PC-3 (cell line): ENCODE measurements around the gene VTN. TPM values are rescaled to one million over a fixed set of nuclear protein-coding genes. Genes with fewer than 3 reads are reported as not detected.

Source experiments
- ATAC-seq: fragments of 200-7000 bp; cut with Tn5 transposase; 2 replicates; pipeline ENCODE4 v1.9.1; 2020; ENCODE audit warnings: mild to moderate bottlenecking, moderate library complexity
- BruUV-seq: library from RNA; stranded (reverse); fragments of 400-500 nt; replicated peaks from 2 replicates; lab custom pipeline; 2021; lab: Mats Ljungman, UMichigan
- CTCF ChIA-PET: fragments of 300-600 bp; sonication (Branson Sonifier 250); formaldehyde crosslinking; loops from one replicate; lab custom pipeline; 2022; ENCODE audit warnings: antibody characterized with exemption; lab: Charles Lee
- POLR2A ChIA-PET: fragments of 300-600 bp; sonication (Branson Sonifier 250); formaldehyde crosslinking; loops from one replicate; lab custom pipeline; 2022; ENCODE audit warnings: antibody characterized with exemption; ENCODE audit not compliant: unreplicated experiment; lab: Charles Lee
- DNase-seq: peaks from one replicate; pipeline ENCODE4 v3.0.0-alpha.2; 2015
- H2AFZ ChIP-seq: fragments of 300-600 bp; sonication (generic); 2 replicates; pipeline ENCODE4 v1.6.0; 2016; ENCODE audit warnings: antibody characterized with exemption, low read length
- H3F3A ChIP-seq: fragments of 300-600 bp; sonication (generic); one replicate; pipeline ENCODE4 v1.6.0; 2017; ENCODE audit warnings: antibody characterized with exemption, low read length, control low read depth, mild to moderate bottlenecking; ENCODE audit not compliant: unreplicated experiment
- H3K27ac ChIP-seq: fragments of 300-600 bp; sonication (generic); 2 replicates; pipeline ENCODE4 v1.5.1; 2016; ENCODE audit warnings: mild to moderate bottlenecking, low read length
- H3K27me3 ChIP-seq: fragments of 300-600 bp; sonication (generic); 2 replicates; pipeline ENCODE4 v1.6.1; 2016; ENCODE audit warnings: low read length, mixed read lengths
- H3K36me3 ChIP-seq: fragments of 300-600 bp; sonication (generic); 2 replicates; pipeline ENCODE4 v1.6.1; 2016; ENCODE audit warnings: low read depth, mixed run types, low read length, mixed read lengths
- H3K4me1 ChIP-seq: fragments of 300-600 bp; sonication (generic); 2 replicates; pipeline ENCODE4 v1.5.1; 2016; ENCODE audit warnings: low read length; ENCODE audit not compliant: insufficient read depth
- H3K4me2 ChIP-seq: fragments of 300-600 bp; sonication (generic); 2 replicates; pipeline ENCODE4 v1.6.0; 2016; ENCODE audit warnings: low read length
- H3K4me3 ChIP-seq: fragments of 300-600 bp; sonication (generic); 2 replicates; pipeline ENCODE4 v1.5.1; 2016; ENCODE audit warnings: mild to moderate bottlenecking, low read length, mixed read lengths
- H3K79me2 ChIP-seq: fragments of 300-600 bp; sonication (generic); 2 replicates; pipeline ENCODE4 v1.6.1; 2017; ENCODE audit warnings: low read length, mixed read lengths
- H3K9ac ChIP-seq: fragments of 300-600 bp; sonication (generic); 2 replicates; pipeline ENCODE4 v1.6.0; 2016; ENCODE audit warnings: mild to moderate bottlenecking, low read length
- H3K9me2 ChIP-seq: fragments of 300-600 bp; sonication (generic); replicated peaks from 2 replicates; pipeline ENCODE4 v1.6.1; 2016; ENCODE audit warnings: mixed run types, low read length, mixed read lengths
- H3K9me3 ChIP-seq: fragments of 300-600 bp; sonication (generic); 2 replicates; pipeline ENCODE4 v1.6.1; 2016; ENCODE audit warnings: low read length, mixed read lengths
- H4K20me1 ChIP-seq: fragments of 300-600 bp; sonication (generic); 2 replicates; pipeline ENCODE4 v1.6.1; 2016; ENCODE audit warnings: low read length, mixed read lengths
- EZH2 ChIP-seq: fragments of 300-600 bp; sonication (generic); IDR thresholded peaks from one replicate; pipeline ENCODE4 v1.6.1; 2017; ENCODE audit warnings: antibody characterized with exemption, mild to moderate bottlenecking, low read length; ENCODE audit not compliant: unreplicated experiment
- EZH2phosphoT487 ChIP-seq: fragments of 300-600 bp; sonication (generic); IDR thresholded peaks from 2 replicates; pipeline ENCODE4 v1.6.1; 2018; ENCODE audit warnings: mild to moderate bottlenecking, antibody characterized with exemption, low read length, borderline replicate concordance
- intact Hi-C: fragments of 100-400 bp; cut with micrococcal nuclease; formaldehyde crosslinking; loops from 2 replicates; pipeline ENCODE4 v1.9.0; 2023
- total RNA-seq: library from RNA; depleted of rRNA; stranded (reverse); fragments of >200 nt; gene quantifications from 2 replicates; pipeline ENCODE4 v1.2.3, GENCODE V29; 2014
- TF ChIP-seq, protein P1 (sequence below): fragments of 300-600 bp; sonication (generic); conservative IDR thresholded peaks from 2 replicates; pipeline ENCODE4 v1.5.1; 2017; ENCODE audit warnings: antibody characterized with exemption, low read depth, mild to moderate bottlenecking, low read length

Gene VTN
- total RNA-seq, 1 experiment from 2014 or later: not detected

DNA sequence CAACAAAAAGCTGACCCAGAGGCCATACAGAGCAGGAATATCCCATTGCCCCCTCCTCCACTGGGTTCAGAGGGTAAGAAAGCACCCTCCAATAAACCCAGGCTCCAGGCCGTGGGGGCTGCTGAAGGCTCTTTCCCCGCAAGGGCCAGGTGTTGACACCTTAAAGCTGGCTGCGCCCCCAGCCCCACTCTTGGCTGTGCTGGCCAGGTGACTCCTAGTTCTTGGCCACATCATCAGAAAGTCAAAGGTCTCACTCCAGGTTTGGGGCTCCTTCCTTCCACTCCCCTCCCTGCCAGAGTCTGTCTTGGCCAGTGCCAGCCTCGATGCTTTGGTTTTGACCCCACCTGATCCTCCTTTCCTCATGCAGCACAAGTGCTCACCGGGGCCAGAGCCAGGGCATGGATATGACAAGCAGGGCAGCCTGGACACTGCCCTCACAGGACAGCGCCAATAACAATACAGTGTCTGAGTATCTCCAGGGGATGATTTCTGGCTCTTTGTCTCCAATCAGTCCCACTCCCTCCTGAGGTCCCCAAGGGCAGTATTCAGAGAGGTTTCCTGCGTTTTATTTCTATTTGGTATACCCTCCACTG, 27.7 kb upstream of the VTN start:
- intact Hi-C loops: no loop called here
- no peak overlapping the region for H2AFZ ChIP-seq
- ChIA-PET POLR2A (no interaction called here), CTCF (no interaction called here)
- no peaks in the 10 kb centered on the region for H3K27me3 ChIP-seq
- no peaks in the 10 kb centered on the region for H3K79me2 ChIP-seq
- H3K9me3 ChIP-seq: no peaks in the 10 kb centered on the region
- no peak overlapping the region for H3K9ac ChIP-seq
- peaks cover 9% of the 10 kb centered on the region for H3K4me1 ChIP-seq
- no peak for DNase-seq
- no peaks in the 10 kb centered on the region for H3K9me2 ChIP-seq
- H3K36me3 ChIP-seq: no peaks in the 10 kb centered on the region
- no peaks in the 10 kb centered on the region for H4K20me1 ChIP-seq
- no peak overlapping the region for H3K27ac ChIP-seq
- BruUV-seq: no TSS peak
- no peak for ATAC-seq
- no peak overlapping the region for H3K4me2 ChIP-seq
- TF ChIP-seq EZH2phosphoT487 (no peak), EZH2 (no peak)
- TF ChIP-seq, protein P1, sequence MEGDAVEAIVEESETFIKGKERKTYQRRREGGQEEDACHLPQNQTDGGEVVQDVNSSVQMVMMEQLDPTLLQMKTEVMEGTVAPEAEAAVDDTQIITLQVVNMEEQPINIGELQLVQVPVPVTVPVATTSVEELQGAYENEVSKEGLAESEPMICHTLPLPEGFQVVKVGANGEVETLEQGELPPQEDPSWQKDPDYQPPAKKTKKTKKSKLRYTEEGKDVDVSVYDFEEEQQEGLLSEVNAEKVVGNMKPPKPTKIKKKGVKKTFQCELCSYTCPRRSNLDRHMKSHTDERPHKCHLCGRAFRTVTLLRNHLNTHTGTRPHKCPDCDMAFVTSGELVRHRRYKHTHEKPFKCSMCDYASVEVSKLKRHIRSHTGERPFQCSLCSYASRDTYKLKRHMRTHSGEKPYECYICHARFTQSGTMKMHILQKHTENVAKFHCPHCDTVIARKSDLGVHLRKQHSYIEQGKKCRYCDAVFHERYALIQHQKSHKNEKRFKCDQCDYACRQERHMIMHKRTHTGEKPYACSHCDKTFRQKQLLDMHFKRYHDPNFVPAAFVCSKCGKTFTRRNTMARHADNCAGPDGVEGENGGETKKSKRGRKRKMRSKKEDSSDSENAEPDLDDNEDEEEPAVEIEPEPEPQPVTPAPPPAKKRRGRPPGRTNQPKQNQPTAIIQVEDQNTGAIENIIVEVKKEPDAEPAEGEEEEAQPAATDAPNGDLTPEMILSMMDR: no peak
- H3K4me3 ChIP-seq: no peak overlapping the region
- no peaks in the 10 kb centered on the region for H3F3A ChIP-seq

DNA sequence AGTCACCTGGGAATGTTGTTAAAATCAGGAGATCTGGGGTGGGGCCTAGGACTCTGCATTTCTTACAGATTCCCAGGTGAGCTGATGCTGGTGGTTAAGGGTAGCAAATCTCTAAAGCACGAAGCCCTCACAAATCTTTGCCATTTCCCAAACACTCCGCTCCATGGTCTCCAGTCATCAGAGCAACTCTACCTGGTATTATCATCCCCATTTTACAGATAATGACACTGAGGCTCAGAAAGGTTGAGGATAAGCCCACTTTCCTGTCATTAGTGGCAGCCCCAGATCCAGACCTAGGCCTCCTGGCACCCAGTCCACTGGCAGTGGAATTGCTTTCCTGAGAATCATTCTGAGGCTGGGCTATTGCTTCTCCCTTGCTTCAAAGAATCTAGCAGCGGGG, 27.2 kb upstream of the VTN start:
- Histone ChIP-seq H3K9me2 (no peaks in the 10 kb centered on the region), H3K27me3 (no peaks in the 10 kb centered on the region), H3F3A (no peaks in the 10 kb centered on the region), H3K27ac (no peak overlapping the region), H3K4me2 (no peak overlapping the region), H3K4me1 (peaks cover 6% of the 10 kb centered on the region), H3K79me2 (no peaks in the 10 kb centered on the region), H3K9ac (no peak overlapping the region), H2AFZ (no peak overlapping the region), H4K20me1 (no peaks in the 10 kb centered on the region), H3K9me3 (no peaks in the 10 kb centered on the region), H3K4me3 (no peak overlapping the region), H3K36me3 (no peaks in the 10 kb centered on the region)
- intact Hi-C loops: no loop called here
- ATAC-seq (no peak), DNase-seq (no peak)
- no TSS peak for BruUV-seq
- ChIA-PET POLR2A (no interaction called here), CTCF (no interaction called here)
- no peak for TF ChIP-seq EZH2phosphoT487
- TF ChIP-seq EZH2: no peak
- TF ChIP-seq, protein P1: no peak

DNA sequence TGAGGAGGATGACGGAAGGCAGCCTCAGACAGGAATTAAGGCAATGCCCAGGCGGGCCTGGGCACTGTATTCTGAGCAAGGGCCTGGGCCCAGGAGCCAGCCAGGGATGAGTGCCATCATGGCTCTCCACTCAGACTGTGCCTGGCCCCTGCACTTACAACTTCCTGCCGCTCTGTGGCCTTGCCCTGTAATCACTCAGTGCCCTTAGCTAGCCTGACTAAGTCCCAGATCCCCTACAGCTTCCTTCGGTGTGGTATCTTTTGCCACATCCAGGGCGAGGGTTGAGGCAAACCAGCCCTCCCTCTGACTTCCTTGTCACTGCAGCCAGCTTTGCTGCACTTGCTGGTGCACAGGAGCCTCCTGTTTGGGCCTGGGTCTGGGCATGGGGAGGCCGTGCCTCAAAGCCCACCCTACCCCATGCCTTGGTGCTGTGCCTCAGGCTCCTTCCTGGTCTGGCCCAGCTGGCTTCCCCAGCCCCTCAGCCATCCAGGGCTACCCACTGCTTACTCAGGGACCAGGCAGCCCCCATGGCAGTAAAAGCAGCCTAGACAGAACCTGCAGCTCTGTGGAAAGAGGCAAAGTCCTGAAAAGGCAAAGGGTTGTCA, 26.6 kb upstream of the VTN start:
- intact Hi-C loops: no loop called here
- POLR2A ChIA-PET: no interaction called here
- CTCF ChIA-PET: no interaction called here
- no peak overlapping the region for H3K4me2 ChIP-seq
- no peaks in the 10 kb centered on the region for H3F3A ChIP-seq
- no peak overlapping the region for H3K9ac ChIP-seq
- H3K9me2 ChIP-seq: no peaks in the 10 kb centered on the region
- peaks cover under 1% of the 10 kb centered on the region; the same call in 1 of the 2 replicates for H3K4me1 ChIP-seq
- TF ChIP-seq EZH2 (no peak), EZH2phosphoT487 (no peak)
- TF ChIP-seq, protein P1: no peak
- no peaks in the 10 kb centered on the region for H3K27me3 ChIP-seq
- no peaks in the 10 kb centered on the region for H3K36me3 ChIP-seq
- no peaks in the 10 kb centered on the region for H4K20me1 ChIP-seq
- no peak overlapping the region for H3K27ac ChIP-seq
- DNase-seq (no peak), ATAC-seq (no peak)
- no TSS peak for BruUV-seq
- H3K79me2 ChIP-seq: no peaks in the 10 kb centered on the region
- no peak overlapping the region for H2AFZ ChIP-seq
- H3K9me3 ChIP-seq: no peaks in the 10 kb centered on the region
- H3K4me3 ChIP-seq: no peak overlapping the region
